ENCODE data around the gene KEL.

DNA sequence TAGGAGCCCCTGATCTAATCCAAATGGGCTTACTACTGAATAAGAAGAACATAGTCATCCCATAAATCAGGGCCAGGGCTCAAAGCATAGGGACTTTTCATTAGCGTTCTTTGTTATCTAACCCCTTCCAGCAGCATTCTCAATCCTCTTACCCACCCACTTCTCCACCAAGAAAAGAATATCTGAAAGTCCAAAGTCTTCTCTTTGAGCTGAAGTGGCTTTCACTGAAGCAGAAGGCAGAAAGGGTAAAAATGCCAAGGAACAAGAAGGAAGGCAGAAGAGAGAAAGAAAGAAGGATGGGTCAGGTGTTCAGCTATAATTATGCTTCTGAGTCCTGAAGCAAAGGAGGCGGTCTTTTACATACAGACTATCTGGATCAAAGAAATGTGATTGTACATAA lies 38.8 kb downstream of the KEL start:
- TF ChIP-seq, protein P1, sequence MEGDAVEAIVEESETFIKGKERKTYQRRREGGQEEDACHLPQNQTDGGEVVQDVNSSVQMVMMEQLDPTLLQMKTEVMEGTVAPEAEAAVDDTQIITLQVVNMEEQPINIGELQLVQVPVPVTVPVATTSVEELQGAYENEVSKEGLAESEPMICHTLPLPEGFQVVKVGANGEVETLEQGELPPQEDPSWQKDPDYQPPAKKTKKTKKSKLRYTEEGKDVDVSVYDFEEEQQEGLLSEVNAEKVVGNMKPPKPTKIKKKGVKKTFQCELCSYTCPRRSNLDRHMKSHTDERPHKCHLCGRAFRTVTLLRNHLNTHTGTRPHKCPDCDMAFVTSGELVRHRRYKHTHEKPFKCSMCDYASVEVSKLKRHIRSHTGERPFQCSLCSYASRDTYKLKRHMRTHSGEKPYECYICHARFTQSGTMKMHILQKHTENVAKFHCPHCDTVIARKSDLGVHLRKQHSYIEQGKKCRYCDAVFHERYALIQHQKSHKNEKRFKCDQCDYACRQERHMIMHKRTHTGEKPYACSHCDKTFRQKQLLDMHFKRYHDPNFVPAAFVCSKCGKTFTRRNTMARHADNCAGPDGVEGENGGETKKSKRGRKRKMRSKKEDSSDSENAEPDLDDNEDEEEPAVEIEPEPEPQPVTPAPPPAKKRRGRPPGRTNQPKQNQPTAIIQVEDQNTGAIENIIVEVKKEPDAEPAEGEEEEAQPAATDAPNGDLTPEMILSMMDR (IDR thresholded peaks at IDR 0.05), result no peak
- no peak for TF ChIP-seq ZFX (IDR thresholded peaks at IDR 0.05; ENCODE audit: borderline replicate concordance)

Measured in 22Rv1 (cell line).